T-helper 2 cell treated with Interferon-gamma antibody and Interleukin-4, amounts not matched to agents 5 μg/mL and 100 μg/mL, for 36 hours (primary cell): ENCODE results near the gene GPC5.

Source experiments
- DNase-seq: peaks from one replicate; pipeline ENCODE4 v3.0.0; 2021; ENCODE audit warnings: low spot score
- H3K27ac Mint-ChIP-seq: one replicate; pipeline ENCODE4 v1.8.0; 2021; ENCODE audit warnings: mild to moderate bottlenecking, mixed read lengths
- H3K27me3 Mint-ChIP-seq: one replicate; pipeline ENCODE4 v1.8.0; 2021; ENCODE audit warnings: low read depth, mixed read lengths
- H3K36me3 Mint-ChIP-seq: one replicate; pipeline ENCODE4 v1.8.0; 2021; ENCODE audit warnings: low read depth, mixed read lengths
- H3K4me1 Mint-ChIP-seq: one replicate; pipeline ENCODE4 v1.8.0; 2021; ENCODE audit warnings: low read depth, mixed read lengths
- H3K4me3 Mint-ChIP-seq: one replicate; pipeline ENCODE4 v1.8.0; 2022; ENCODE audit warnings: mild to moderate bottlenecking, moderate library complexity, mixed read lengths
- H3K9me3 Mint-ChIP-seq: one replicate; pipeline ENCODE4 v1.8.0; 2021; ENCODE audit warnings: mixed read lengths

Gene GPC5

DNA sequence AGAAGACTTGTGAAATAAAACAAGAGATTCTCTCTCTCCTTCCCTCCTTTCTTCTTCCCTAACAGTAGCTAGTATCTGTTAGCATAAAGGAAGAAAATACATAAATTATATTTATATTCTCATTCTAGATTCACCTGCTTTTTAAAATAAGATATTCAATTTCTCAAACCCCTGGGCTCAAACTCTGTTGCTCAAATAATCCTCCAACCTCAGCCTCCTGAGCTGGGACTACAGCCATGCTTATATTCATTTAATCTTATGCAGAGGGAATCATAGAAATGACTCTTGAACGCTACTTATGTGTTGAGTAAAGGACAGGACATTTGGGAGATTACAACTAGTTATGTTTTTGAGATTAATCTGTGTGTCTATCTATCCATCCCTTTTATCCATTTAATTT lies 56.2 kb downstream of the GPC5 start:
- Mint-ChIP-seq H3K36me3 (no peaks in the 10 kb centered on the region), H3K4me1 (no peaks in the 10 kb centered on the region), H3K27ac (no peak overlapping the region), H3K4me3 (no peak overlapping the region), H3K9me3 (no peaks in the 10 kb centered on the region), H3K27me3 (no peaks in the 10 kb centered on the region)
- no peak for DNase-seq

DNA sequence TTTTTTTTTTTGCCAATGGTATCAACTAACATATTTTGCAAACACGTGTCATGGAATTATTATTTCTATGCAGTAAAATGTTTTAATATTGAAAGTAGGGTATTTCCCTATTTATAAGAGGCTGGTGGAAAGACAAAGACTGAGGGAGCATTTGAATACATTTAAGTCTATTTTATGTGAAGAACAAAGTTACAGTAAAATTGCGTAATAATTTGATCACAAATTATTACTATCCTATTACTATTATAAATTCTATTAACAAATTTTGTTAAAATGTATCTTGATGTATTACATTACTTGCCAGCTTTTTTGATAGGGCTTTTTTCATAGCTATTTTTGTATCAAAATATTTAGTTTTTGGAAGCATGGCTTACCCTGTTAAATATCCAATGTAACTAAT lies 58.4 kb downstream of the GPC5 start:
- no peak overlapping the region for H3K27ac Mint-ChIP-seq
- H3K9me3 Mint-ChIP-seq = no peaks in the 10 kb centered on the region
- no peaks in the 10 kb centered on the region for H3K36me3 Mint-ChIP-seq
- no peaks in the 10 kb centered on the region for H3K27me3 Mint-ChIP-seq
- DNase-seq = no peak
- no peak overlapping the region for H3K4me3 Mint-ChIP-seq
- H3K4me1 Mint-ChIP-seq = no peaks in the 10 kb centered on the region

DNA sequence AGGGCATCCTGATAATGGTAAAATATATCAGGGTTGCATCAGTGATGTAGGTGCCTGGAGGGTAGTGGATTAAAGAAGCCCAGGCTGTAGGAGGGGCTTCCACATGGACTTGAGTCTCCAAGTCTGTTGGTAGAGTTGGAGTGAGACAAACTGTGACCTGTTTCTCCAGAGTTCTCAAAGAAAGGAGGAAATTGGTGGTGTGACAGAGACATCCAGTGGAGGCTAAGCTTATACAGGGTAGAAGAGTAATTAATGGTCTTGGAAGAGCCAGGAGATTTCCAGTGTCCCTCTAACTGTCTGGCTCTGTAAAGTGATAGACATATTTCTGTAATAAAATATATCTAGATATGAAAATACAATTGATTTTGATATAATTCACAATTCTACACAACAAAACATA lies 61.1 kb downstream of the GPC5 start:
- DNase-seq = no peak
- Mint-ChIP-seq H3K27me3 (no peaks in the 10 kb centered on the region), H3K27ac (no peak overlapping the region), H3K4me3 (no peak overlapping the region), H3K4me1 (no peaks in the 10 kb centered on the region), H3K9me3 (no peaks in the 10 kb centered on the region), H3K36me3 (no peaks in the 10 kb centered on the region)

DNA sequence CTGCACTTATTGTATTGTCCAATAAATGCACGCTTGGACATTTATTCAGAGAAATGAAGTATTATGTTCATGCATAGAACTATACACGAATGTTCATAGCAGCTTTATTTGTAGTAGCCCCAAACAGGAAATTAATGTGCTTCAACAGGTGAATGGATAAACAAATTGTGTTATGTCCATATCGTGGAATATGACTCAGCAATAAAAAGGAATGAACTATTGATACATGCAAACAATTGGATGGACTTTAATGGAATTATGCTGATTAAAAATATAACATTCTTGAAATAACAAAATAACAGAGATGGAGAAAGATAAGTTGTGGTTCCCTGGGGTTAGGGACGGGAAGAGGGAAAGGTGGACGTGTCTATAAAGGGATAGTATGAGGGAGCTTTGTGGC lies 65.9 kb downstream of the GPC5 start:
- no peak for DNase-seq
- no peaks in the 10 kb centered on the region for H3K9me3 Mint-ChIP-seq
- no peaks in the 10 kb centered on the region for H3K4me1 Mint-ChIP-seq
- H3K36me3 Mint-ChIP-seq = no peaks in the 10 kb centered on the region
- no peaks in the 10 kb centered on the region for H3K27me3 Mint-ChIP-seq
- H3K4me3 Mint-ChIP-seq = no peak overlapping the region
- no peak overlapping the region for H3K27ac Mint-ChIP-seq

DNA sequence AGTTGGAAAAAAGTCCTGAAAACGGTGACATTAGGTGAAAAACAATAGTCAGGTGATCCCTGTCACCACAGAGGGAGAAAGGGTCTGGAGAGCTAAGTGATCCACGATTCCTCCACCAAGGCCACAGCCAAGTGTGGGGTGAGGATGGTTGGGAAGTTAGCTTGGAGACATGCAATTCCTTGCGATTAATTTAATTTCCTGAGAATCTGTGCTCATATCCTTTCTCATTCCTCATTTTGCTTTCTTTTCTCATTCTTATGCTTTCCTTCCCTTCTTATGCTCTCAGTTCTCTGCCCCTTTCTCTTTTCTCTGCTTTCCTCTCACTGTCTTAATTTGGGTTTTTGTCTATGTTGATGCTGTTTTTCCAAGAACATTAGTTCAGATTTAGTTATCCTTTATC lies 68.8 kb downstream of the GPC5 start:
- DNase-seq = no peak
- H3K36me3 Mint-ChIP-seq = no peaks in the 10 kb centered on the region
- H3K4me1 Mint-ChIP-seq = no peaks in the 10 kb centered on the region
- no peak overlapping the region for H3K4me3 Mint-ChIP-seq
- no peaks in the 10 kb centered on the region for H3K9me3 Mint-ChIP-seq
- no peaks in the 10 kb centered on the region for H3K27me3 Mint-ChIP-seq
- H3K27ac Mint-ChIP-seq = no peak overlapping the region

DNA sequence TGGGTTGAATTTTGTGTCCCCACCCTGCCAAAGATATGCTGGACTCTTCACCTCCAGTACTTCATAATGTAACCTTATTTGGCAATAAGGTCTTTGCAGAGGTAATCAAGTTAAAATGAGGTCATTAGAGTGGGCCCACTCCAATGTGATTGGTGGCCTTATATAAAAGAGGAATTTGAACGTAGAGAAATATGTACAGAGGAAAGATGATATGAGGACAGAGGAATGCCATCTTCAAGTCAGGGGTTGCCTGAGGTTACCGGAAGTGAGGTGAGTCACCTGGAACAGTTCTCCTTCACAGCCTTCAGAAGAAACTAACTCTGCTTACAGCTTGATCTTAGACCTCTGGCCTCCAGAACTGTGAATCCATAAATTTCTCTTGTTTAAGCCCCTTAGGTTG lies 69.9 kb downstream of the GPC5 start:
- H3K27me3 Mint-ChIP-seq = no peaks in the 10 kb centered on the region

DNA sequence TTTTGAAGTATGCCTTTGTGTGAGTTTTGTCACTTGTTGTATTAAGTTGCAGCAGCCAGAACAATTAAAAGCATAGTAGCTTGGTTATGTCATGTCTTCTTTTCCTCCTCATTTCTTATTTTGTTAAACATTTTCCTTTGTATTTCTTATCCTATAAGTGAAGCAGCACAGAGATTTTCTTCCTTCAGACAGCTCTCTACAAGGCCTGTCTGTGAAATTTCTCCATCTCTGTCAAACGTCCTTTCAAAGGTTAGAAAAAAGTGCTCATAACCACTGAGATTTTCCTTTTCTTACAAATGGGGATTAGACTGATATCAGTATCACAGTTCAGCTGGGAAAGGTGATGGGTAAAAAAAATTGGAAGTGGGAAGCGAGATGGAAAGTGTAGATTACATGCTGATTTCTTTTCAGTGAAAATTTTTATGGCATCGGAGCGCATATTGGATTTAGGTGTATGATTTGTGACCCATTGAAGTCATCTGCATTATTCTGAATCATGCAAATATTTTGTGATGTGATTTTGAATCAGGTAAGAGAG lies 71.7 kb downstream of the GPC5 start:
- Mint-ChIP-seq H3K27ac (no peak overlapping the region), H3K4me3 (no peak overlapping the region), H3K4me1 (no peaks in the 10 kb centered on the region), H3K36me3 (no peaks in the 10 kb centered on the region), H3K27me3 (no peaks in the 10 kb centered on the region), H3K9me3 (no peaks in the 10 kb centered on the region)
- DNase-seq = no peak

More for the DNA sequence above, 69.9 kb downstream of the GPC5 start:
- Mint-ChIP-seq H3K36me3 (no peaks in the 10 kb centered on the region), H3K4me1 (no peaks in the 10 kb centered on the region), H3K27ac (no peak overlapping the region), H3K4me3 (no peak overlapping the region), H3K9me3 (no peaks in the 10 kb centered on the region)
- no peak for DNase-seq

DNA sequence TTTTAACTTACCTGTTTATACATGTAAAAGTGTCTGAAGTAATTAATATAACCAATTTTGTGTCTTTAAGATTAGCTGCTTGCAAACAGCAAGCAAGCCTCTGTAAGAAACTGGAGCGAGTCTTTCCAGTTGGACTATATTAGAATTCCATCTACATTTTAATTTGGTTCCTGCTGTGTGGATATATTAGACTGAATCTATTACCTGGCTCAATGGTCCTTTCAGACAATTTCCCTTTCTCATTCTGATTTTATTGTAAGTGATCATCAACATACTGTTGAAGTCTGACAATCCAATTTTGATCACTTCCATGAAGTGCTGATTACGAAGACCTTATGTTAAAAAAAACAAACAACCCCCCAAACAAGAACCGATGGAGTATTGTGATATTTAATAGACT lies 72.3 kb downstream of the GPC5 start:
- Mint-ChIP-seq H3K36me3 (no peaks in the 10 kb centered on the region), H3K4me3 (no peak overlapping the region), H3K27ac (no peak overlapping the region), H3K4me1 (no peaks in the 10 kb centered on the region), H3K9me3 (no peaks in the 10 kb centered on the region), H3K27me3 (no peaks in the 10 kb centered on the region)
- no peak for DNase-seq

DNA sequence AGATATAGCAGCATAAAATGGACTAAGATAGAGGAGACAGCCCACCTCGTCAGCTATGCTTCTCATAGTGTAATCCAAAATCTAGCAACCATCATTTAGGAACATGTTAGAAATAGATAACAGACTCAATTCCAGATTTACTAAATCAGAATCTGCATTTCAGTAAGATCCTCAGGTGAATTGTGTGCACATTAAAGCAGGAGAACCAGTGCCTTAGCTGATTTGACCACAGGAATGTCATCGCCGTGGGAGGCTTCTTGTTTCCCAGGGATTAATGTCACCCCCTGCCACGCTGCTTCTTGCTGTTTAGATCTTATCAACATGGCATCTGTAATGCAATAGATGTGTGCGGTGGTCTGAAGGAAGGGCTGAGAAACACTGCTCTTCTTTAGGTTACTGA lies 84.0 kb downstream of the GPC5 start:
- no peaks in the 10 kb centered on the region for H3K36me3 Mint-ChIP-seq
- H3K4me1 Mint-ChIP-seq = no peaks in the 10 kb centered on the region
- no peaks in the 10 kb centered on the region for H3K27me3 Mint-ChIP-seq
- DNase-seq = no peak
- no peaks in the 10 kb centered on the region for H3K9me3 Mint-ChIP-seq
- H3K4me3 Mint-ChIP-seq = no peak overlapping the region
- no peak overlapping the region for H3K27ac Mint-ChIP-seq

DNA sequence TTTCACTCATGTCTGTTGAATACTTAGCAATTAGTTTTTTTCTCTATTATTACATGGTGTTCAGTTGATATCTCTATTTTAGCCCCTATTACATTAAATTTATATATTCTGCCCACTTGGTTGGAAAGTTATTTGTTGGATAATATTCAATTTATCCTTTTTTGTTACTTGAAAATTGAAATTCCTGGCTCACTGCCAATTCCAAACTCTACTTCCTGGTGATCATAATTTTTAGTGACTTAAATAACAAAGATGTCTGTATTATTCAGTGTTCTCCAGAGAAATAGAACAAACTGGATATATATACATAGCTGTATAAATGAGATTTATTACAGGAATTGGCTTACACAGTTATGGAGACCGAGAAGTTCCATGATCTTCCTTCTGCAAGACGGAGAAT lies 93.6 kb downstream of the GPC5 start:
- no peak overlapping the region for H3K4me3 Mint-ChIP-seq
- no peak for DNase-seq
- no peak overlapping the region for H3K27ac Mint-ChIP-seq
- no peaks in the 10 kb centered on the region for H3K36me3 Mint-ChIP-seq
- no peaks in the 10 kb centered on the region for H3K27me3 Mint-ChIP-seq
- H3K9me3 Mint-ChIP-seq = no peaks in the 10 kb centered on the region
- no peaks in the 10 kb centered on the region for H3K4me1 Mint-ChIP-seq

DNA sequence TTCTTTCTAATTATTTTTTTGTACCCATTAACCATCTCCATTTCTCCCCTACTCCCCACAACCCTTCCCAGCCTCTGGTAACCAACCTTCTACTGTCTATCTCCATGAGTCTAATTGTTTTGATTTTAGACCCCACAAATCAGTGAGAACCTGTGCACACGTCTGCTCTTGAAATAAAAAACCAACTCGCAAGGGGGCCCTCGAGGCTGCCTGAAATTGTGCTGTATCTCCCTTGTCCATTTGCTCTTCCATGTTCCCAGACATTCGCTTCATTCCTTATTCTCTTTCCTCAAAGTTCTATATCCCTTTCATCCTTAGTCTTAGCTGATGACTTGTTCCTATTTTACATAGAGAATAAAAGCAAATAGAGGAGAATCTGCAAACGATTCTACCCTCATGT lies 95.0 kb downstream of the GPC5 start:
- Mint-ChIP-seq H3K9me3 (no peaks in the 10 kb centered on the region), H3K4me3 (no peak overlapping the region), H3K27ac (no peak overlapping the region), H3K27me3 (no peaks in the 10 kb centered on the region), H3K4me1 (no peaks in the 10 kb centered on the region), H3K36me3 (no peaks in the 10 kb centered on the region)
- no peak for DNase-seq

DNA sequence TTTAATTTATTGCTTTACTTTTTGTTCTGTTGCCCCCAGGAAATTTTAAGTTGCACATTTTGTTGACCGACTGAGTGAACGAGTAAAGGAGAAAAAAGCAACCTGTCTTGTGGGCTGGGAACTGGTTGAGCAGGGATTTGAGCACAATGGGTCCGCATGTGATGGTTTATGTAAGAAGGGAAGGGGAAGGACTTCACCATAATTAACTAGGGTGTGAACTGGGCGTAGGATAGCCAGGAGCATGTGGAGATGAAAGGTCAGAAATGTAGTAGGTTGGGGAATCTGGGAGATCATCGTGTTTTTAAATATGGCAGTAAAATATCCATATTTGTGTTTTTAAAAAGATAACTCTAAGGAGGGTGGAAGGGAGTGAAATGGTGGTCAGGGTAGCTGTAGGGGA lies 99.9 kb downstream of the GPC5 start:
- H3K4me3 Mint-ChIP-seq = no peak overlapping the region

DNA sequence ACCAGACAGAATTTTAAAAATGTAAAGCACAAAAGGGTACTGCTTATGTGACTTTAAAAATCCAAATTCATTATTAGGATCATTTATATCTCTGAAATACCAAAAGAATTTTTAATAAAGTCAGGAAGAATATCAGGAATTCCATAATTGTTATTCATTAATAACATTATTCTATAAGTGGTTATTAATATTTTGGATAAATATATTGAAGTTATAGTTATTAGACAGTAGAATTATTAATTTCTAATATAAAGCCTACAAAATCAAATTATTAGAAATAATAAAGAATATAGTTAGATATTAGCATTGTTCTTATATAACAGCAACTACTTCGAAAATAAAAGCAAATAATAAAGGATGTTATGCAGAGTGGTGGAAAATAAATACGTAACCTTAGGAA lies 105.8 kb downstream of the GPC5 start:
- Mint-ChIP-seq H3K36me3 (no peaks in the 10 kb centered on the region), H3K27me3 (no peaks in the 10 kb centered on the region), H3K4me1 (no peaks in the 10 kb centered on the region), H3K4me3 (no peak overlapping the region), H3K9me3 (no peaks in the 10 kb centered on the region), H3K27ac (no peak overlapping the region)
- no peak for DNase-seq

More for the DNA sequence above, 99.9 kb downstream of the GPC5 start:
- Mint-ChIP-seq H3K27me3 (no peaks in the 10 kb centered on the region), H3K9me3 (no peaks in the 10 kb centered on the region), H3K27ac (no peak overlapping the region), H3K4me1 (no peaks in the 10 kb centered on the region), H3K36me3 (no peaks in the 10 kb centered on the region)
- DNase-seq = no peak

DNA sequence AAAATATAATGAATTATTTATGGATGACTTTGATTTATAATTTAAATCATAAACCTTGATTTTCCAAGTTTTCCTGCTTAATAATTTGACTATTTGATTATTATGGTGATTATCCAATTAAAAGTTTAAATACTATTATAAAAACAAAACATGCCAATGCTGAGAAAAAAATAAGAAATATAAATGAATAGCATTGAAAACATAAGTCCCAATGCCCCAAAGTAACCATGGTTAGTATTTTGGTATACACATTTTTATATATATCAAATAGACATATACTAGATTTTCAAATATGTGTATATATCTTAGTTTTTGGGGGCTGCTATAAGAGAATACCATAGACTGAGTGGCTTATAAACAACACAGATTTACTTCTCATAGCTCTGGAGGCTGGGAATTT lies 108.3 kb downstream of the GPC5 start:
- H3K27me3 Mint-ChIP-seq = no peaks in the 10 kb centered on the region

DNA sequence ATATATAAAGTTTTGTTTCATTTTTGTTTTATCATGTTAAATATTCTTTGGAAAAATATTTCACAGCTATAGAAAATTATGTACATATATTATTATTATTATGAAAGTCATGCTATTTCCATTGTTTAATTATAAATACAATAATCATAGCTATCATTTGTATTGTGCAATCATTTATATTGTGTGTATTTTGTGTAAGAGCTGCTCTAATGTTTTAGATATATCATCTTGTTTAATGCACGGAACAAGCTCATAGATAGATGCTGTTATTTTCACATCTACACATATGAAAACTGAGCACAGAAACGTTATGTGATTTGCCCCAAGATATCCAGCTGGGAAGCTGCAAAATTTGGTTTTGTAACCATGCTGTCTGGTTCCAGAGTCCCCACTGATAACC lies 111.6 kb downstream of the GPC5 start:
- no peak overlapping the region for H3K4me3 Mint-ChIP-seq
- H3K27ac Mint-ChIP-seq = no peak overlapping the region
- no peaks in the 10 kb centered on the region for H3K9me3 Mint-ChIP-seq
- H3K4me1 Mint-ChIP-seq = no peaks in the 10 kb centered on the region
- H3K27me3 Mint-ChIP-seq = no peaks in the 10 kb centered on the region
- H3K36me3 Mint-ChIP-seq = no peaks in the 10 kb centered on the region
- DNase-seq = no peak

More for the DNA sequence above, 108.3 kb downstream of the GPC5 start:
- no peak overlapping the region for H3K4me3 Mint-ChIP-seq
- H3K36me3 Mint-ChIP-seq = no peaks in the 10 kb centered on the region
- H3K4me1 Mint-ChIP-seq = no peaks in the 10 kb centered on the region
- H3K27ac Mint-ChIP-seq = no peak overlapping the region
- H3K9me3 Mint-ChIP-seq = no peaks in the 10 kb centered on the region
- no peak for DNase-seq
